NCI-H1092 (cell line): ENCODE measurements around the gene GRK3.
"Not testable (repeated sequence)": the region's sequence is repeated elsewhere in the genome, so short reads cannot be mapped to it uniquely, and the experiment has no call there.

Source experiments
- DNase-seq: peaks from one replicate; lab custom pipeline; 2025; lab: John Stamatoyannopoulos, UW

GRK3 gene

GRCh38 chr22:25572708-25573171 lies 8.3 kb downstream of the GRK3 start:
- DNase-seq = no peak

GRCh38 chr22:25573841-25574240 lies 9.4 kb downstream of the GRK3 start:
- no peak for DNase-seq

- DNase-seq = no peak
Measured at GRCh38 chr22:25574736-25575135, 10.3 kb downstream of the GRK3 start.

- not testable (repeated sequence) for DNase-seq
Measured at GRCh38 chr22:25575674-25576392, 11.4 kb downstream of the GRK3 start.

- not testable (repeated sequence) for DNase-seq
Measured at GRCh38 chr22:25581452-25581851, 17.0 kb downstream of the GRK3 start.

- DNase-seq = no peak
Measured at GRCh38 chr22:25582946-25583345, 18.5 kb downstream of the GRK3 start.

- not testable (repeated sequence) for DNase-seq
Measured at GRCh38 chr22:25584993-25585392, 20.5 kb downstream of the GRK3 start.

- DNase-seq = not testable (repeated sequence)
Measured at GRCh38 chr22:25589664-25590063, 25.2 kb downstream of the GRK3 start.

GRCh38 chr22:25593323-25593722 lies 28.8 kb downstream of the GRK3 start:
- DNase-seq = not testable (repeated sequence)

GRCh38 chr22:25598609-25599008 lies 34.1 kb downstream of the GRK3 start:
- no peak for DNase-seq

GRCh38 chr22:25602445-25602844 lies 38.0 kb downstream of the GRK3 start:
- DNase-seq = no peak

- DNase-seq = no peak
Measured at GRCh38 chr22:25602916-25603315, 38.4 kb downstream of the GRK3 start.

- DNase-seq = not testable (repeated sequence)
Measured at GRCh38 chr22:25605146-25605545, 40.7 kb downstream of the GRK3 start.

- DNase-seq = not testable (repeated sequence)
Measured at GRCh38 chr22:25605565-25605964, 41.1 kb downstream of the GRK3 start.

- DNase-seq = not testable (repeated sequence)
Measured at GRCh38 chr22:25611284-25611683, 46.8 kb downstream of the GRK3 start.

- not testable (repeated sequence) for DNase-seq
Measured at GRCh38 chr22:25613131-25613530, 48.7 kb downstream of the GRK3 start.

- DNase-seq = not testable (repeated sequence)
Measured at GRCh38 chr22:25613558-25613957, 49.1 kb downstream of the GRK3 start.

- DNase-seq = not testable (repeated sequence)
Measured at GRCh38 chr22:25614791-25615190, 50.3 kb downstream of the GRK3 start.

GRCh38 chr22:25621986-25622385 lies 57.5 kb downstream of the GRK3 start:
- DNase-seq = no peak

- DNase-seq = no peak
Measured at GRCh38 chr22:25623310-25623734, 58.8 kb downstream of the GRK3 start.

GRCh38 chr22:25623851-25624250 lies 59.4 kb downstream of the GRK3 start:
- no peak for DNase-seq

GRCh38 chr22:25624476-25624875 lies 60.0 kb downstream of the GRK3 start:
- DNase-seq = no peak

- DNase-seq = not testable (repeated sequence)
Measured at GRCh38 chr22:25625747-25626623, 61.5 kb downstream of the GRK3 start.
